K562 (cell line): Measurements from ENCODE around the gene MGAT4B. TPM values are rescaled to one million over a fixed set of nuclear protein-coding genes. Genes with fewer than 3 reads are reported as not detected.

ENCODE experiments used
- FOS ChIP-seq: IDR thresholded peaks from 3 replicates; pipeline ENCODE4 v1.6.1; 2011; ENCODE audit not compliant: insufficient read length; ENCODE audit errors: extremely low read depth
- KLF6 ChIP-seq: fragments of 250-450 bp; sonication (Bioruptor Pico); IDR thresholded peaks from 2 replicates; pipeline ENCODE4 v1.4.0; 2020; ENCODE audit warnings: mild to moderate bottlenecking, moderate library complexity, borderline replicate concordance
- MECOM ChIP-seq: fragments of 250-450 bp; sonication (Bioruptor Pico); IDR thresholded peaks from 2 replicates; pipeline ENCODE4 v1.8.0; 2022; ENCODE audit warnings: inconsistent platforms
- MYC ChIP-seq, 2 experiments: fragments of 250-450 bp in 1 of 2; sonication (Bioruptor Pico) in 1 of 2; IDR thresholded peaks; 2 replicates each; pipeline versions ENCODE4 v1.5.1 to v1.6.1; 2012 to 2021; ENCODE audit warnings: low read depth in 2 of 2, borderline replicate concordance in 1 of 2, improper control_type of control experiment in 1 of 2, low read length in 1 of 2, mild to moderate bottlenecking in 1 of 2, moderate library complexity in 1 of 2
- NCOR1 ChIP-seq: fragments of 450-650 bp; IDR thresholded peaks from 2 replicates; pipeline ENCODE4 v1.6.1; 2016; ENCODE audit warnings: mild to moderate bottlenecking, moderate library complexity
- SRSF1 ChIP-seq: fragments of 200-400 bp; formaldehyde crosslinking; IDR thresholded peaks from 2 replicates; pipeline ENCODE4 v1.6.1; 2017; ENCODE audit warnings: mild to moderate bottlenecking, low read depth, low read length, moderate library complexity
- TARDBP ChIP-seq: fragments of 450-650 bp; IDR thresholded peaks from 2 replicates; pipeline ENCODE4 v1.6.1; 2016
- TFAM ChIP-seq: fragments of 250-450 bp; sonication (Bioruptor Pico); conservative IDR thresholded peaks from 2 replicates; pipeline ENCODE4 v1.5.0; 2021; ENCODE audit warnings: mild to moderate bottlenecking, moderate library complexity
- ZNF165 ChIP-seq: fragments of 250-450 bp; sonication (Bioruptor Pico); IDR thresholded peaks from 2 replicates; pipeline ENCODE4 v1.4.0; 2020; ENCODE audit warnings: borderline replicate concordance
- ZNF197 ChIP-seq: fragments of 200-800 bp; sonication (Bioruptor generic); IDR thresholded peaks from 2 replicates; pipeline ENCODE4 v1.6.1; 2016; ENCODE audit warnings: low read depth, missing genetic modification characterization, missing compliant biosample characterization
- ZNF354B ChIP-seq: fragments of 250-450 bp; sonication (Bioruptor Pico); IDR thresholded peaks from 2 replicates; pipeline ENCODE4 v1.4.0; 2020
- ZNF561 ChIP-seq: fragments of 450-650 bp; formaldehyde crosslinking; conservative IDR thresholded peaks from 2 replicates; pipeline ENCODE4 v1.4.0; 2020; ENCODE audit warnings: mild to moderate bottlenecking, moderate library complexity
- polyA plus RNA-seq, 8 experiments: library from polyadenylated mRNA; depleted of rRNA in 4 of 8; stranded (reverse) in 5 of 8; unstranded in 3 of 8; fragments of >200 nt; fragmentation: Nextera tagmentation in 2 of 8; fragmentation: Illumina TruSeq in 1 of 8; extraction: Ambion mirVana in 2 of 8; extraction: Trizol in 1 of 8; gene quantifications; 2 replicates each; pipeline versions ENCODE4 v1.2.1 to v1.2.3, GENCODE V29; 2011 to 2014; ENCODE audit warnings: inconsistent platforms in 1 of 8, missing spikeins in 1 of 8
- total RNA-seq, 7 experiments: library from RNA; depleted of rRNA in 6 of 7; stranded (reverse); fragments of >200 nt in 6 of 7; fragmentation: Illumina TruSeq in 2 of 7; extraction: Trizol in 2 of 7; gene quantifications; 2 replicates each; pipeline versions ENCODE4 v1.2.1 to v1.2.3, GENCODE V29; 2011 to 2021; ENCODE audit warnings: low replicate concordance in 1 of 7
- TF ChIP-seq, protein P1 (sequence below): fragments of 250-450 bp; sonication (Bioruptor Pico); IDR thresholded peaks from 2 replicates; pipeline ENCODE4 v1.4.0; 2020; ENCODE audit warnings: mild to moderate bottlenecking, moderate library complexity
- TF ChIP-seq, protein P2 (sequence below): fragments of 250-450 bp; sonication (Bioruptor Pico); IDR thresholded peaks from 2 replicates; pipeline ENCODE4 v1.5.0; 2021
- TF ChIP-seq, protein P3 (sequence below): sonication (generic); formaldehyde crosslinking; IDR thresholded peaks from 2 replicates; pipeline ENCODE4 v1.8.1; 2023; ENCODE audit warnings: mild to moderate bottlenecking, missing genetic modification reagents
- TF ChIP-seq, protein P4 (sequence below): sonication (generic); formaldehyde crosslinking; IDR thresholded peaks from 2 replicates; pipeline ENCODE4 v1.8.0; 2022; ENCODE audit warnings: mild to moderate bottlenecking, missing genetic modification reagents
- TF ChIP-seq, protein P5 (sequence below): fragments of 450-650 bp; IDR thresholded peaks from 2 replicates; pipeline ENCODE4 v1.6.1; 2018; ENCODE audit warnings: mild to moderate bottlenecking, low read depth; ENCODE audit not compliant: partially characterized antibody

The MGAT4B gene
- total and polyA plus RNA-seq, 9 of the 15 experiments (the other 6 are each of a cell fraction or from before 2014, with no cell fraction given), result 0.34 to 133 (median 75.4) TPM

DNA sequence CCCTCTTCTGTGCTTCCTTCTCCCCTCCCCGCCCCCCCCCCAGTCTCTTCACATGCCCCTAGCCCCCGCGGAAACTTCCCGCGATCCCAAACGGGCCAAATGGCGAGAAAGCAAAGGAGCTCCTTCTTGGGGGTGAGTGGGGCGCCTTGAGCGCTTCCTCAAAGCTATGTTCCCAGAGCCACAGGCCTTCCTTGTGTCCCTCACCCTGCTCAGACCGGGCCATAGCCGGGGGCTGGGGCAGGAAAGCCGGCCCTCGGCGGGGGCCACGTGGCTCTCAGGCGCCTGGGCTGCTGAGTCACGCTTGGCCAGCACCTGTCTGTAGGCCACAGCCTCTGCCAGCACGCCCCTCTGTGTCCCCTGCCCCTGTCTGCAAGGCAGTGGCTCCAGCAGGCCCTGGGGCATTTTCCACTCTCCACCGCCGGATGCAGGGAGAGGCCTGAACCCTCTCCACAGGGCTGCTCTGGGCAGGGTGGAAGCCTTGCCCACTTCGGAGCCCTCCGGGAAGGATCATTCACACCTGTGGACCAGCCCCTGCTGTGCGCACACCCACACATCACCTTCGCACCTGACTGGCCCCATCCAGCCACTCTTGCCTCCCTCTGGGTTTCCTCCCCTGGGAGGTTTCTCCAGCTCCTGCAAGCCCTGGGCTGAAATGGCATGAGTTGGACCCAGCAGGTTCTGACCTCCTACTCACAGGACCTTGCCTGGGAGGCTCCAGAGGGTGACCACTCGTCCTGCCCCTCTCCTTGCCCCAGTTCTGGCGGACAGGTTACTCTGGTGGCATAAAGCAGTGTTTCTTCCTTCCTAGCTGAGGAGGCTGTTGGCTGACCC, 12.8 kb upstream of the MGAT4B start (continued):
- TF ChIP-seq, protein P1, sequence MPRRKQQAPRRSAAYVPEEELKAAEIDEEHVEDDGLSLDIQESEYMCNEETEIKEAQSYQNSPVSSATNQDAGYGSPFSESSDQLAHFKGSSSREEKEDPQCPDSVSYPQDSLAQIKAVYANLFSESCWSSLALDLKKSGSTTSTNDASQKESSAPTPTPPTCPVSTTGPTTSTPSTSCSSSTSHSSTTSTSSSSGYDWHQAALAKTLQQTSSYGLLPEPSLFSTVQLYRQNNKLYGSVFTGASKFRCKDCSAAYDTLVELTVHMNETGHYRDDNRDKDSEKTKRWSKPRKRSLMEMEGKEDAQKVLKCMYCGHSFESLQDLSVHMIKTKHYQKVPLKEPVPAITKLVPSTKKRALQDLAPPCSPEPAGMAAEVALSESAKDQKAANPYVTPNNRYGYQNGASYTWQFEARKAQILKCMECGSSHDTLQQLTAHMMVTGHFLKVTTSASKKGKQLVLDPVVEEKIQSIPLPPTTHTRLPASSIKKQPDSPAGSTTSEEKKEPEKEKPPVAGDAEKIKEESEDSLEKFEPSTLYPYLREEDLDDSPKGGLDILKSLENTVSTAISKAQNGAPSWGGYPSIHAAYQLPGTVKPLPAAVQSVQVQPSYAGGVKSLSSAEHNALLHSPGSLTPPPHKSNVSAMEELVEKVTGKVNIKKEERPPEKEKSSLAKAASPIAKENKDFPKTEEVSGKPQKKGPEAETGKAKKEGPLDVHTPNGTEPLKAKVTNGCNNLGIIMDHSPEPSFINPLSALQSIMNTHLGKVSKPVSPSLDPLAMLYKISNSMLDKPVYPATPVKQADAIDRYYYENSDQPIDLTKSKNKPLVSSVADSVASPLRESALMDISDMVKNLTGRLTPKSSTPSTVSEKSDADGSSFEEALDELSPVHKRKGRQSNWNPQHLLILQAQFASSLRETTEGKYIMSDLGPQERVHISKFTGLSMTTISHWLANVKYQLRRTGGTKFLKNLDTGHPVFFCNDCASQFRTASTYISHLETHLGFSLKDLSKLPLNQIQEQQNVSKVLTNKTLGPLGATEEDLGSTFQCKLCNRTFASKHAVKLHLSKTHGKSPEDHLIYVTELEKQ (CRISPR knock-in tag), result peak; percentile 83
- TF ChIP-seq, protein P2, sequence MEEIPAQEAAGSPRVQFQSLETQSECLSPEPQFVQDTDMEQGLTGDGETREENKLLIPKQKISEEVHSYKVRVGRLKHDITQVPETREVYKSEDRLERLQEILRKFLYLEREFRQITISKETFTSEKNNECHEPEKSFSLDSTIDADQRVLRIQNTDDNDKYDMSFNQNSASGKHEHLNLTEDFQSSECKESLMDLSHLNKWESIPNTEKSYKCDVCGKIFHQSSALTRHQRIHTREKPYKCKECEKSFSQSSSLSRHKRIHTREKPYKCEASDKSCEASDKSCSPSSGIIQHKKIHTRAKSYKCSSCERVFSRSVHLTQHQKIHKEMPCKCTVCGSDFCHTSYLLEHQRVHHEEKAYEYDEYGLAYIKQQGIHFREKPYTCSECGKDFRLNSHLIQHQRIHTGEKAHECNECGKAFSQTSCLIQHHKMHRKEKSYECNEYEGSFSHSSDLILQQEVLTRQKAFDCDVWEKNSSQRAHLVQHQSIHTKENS (CRISPR knock-in tag), result no peak
- TF ChIP-seq TFAM (CRISPR knock-in tag) (no peak), NCOR1 (no peak), MECOM (CRISPR knock-in tag) (0 out of 2 replicates have a peak, but pooled peaks have one; percentile 54), ZNF561 (CRISPR knock-in tag) (peak; percentile 36; the same call in 1 of the 2 replicates), KLF6 (peak; percentile 91), FOS (no peak), ZNF197 (CRISPR knock-in tag) (peak; percentile 78; the same call in 1 of the 2 replicates), ZNF165 (CRISPR knock-in tag) (peak; percentile 94), MYC (IDR thresholded peaks at IDR 0.05; ENCODE audit: low read depth, low read length) (peak; percentile 97), MYC (CRISPR knock-in tag; IDR thresholded peaks at IDR 0.05; ENCODE audit: borderline replicate concordance, low read depth) (peak; percentile 88), ZNF354B (CRISPR knock-in tag) (peak; percentile 78), SRSF1 (no peak), TARDBP (no peak)
- TF ChIP-seq, protein P3, sequence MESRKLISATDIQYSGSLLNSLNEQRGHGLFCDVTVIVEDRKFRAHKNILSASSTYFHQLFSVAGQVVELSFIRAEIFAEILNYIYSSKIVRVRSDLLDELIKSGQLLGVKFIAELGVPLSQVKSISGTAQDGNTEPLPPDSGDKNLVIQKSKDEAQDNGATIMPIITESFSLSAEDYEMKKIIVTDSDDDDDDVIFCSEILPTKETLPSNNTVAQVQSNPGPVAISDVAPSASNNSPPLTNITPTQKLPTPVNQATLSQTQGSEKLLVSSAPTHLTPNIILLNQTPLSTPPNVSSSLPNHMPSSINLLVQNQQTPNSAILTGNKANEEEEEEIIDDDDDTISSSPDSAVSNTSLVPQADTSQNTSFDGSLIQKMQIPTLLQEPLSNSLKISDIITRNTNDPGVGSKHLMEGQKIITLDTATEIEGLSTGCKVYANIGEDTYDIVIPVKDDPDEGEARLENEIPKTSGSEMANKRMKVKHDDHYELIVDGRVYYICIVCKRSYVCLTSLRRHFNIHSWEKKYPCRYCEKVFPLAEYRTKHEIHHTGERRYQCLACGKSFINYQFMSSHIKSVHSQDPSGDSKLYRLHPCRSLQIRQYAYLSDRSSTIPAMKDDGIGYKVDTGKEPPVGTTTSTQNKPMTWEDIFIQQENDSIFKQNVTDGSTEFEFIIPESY (CRISPR knock-in tag), result no peak
- TF ChIP-seq, protein P4, sequence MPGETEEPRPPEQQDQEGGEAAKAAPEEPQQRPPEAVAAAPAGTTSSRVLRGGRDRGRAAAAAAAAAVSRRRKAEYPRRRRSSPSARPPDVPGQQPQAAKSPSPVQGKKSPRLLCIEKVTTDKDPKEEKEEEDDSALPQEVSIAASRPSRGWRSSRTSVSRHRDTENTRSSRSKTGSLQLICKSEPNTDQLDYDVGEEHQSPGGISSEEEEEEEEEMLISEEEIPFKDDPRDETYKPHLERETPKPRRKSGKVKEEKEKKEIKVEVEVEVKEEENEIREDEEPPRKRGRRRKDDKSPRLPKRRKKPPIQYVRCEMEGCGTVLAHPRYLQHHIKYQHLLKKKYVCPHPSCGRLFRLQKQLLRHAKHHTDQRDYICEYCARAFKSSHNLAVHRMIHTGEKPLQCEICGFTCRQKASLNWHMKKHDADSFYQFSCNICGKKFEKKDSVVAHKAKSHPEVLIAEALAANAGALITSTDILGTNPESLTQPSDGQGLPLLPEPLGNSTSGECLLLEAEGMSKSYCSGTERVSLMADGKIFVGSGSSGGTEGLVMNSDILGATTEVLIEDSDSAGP (CRISPR knock-in tag), result no peak
- TF ChIP-seq, protein P5, sequence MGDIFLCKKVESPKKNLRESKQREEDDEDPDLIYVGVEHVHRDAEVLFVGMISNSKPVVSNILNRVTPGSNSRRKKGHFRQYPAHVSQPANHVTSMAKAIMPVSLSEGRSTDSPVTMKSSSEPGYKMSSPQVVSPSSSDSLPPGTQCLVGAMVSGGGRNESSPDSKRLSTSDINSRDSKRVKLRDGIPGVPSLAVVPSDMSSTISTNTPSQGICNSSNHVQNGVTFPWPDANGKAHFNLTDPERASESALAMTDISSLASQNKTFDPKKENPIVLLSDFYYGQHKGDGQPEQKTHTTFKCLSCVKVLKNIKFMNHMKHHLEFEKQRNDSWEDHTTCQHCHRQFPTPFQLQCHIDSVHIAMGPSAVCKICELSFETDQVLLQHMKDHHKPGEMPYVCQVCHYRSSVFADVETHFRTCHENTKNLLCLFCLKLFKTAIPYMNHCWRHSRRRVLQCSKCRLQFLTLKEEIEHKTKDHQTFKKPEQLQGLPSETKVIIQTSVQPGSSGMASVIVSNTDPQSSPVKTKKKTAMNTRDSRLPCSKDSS, result no peak
